NCI-H187 (cell line): Measurements from ENCODE around the gene KIF26B.
"Not testable (repeated sequence)": the region's sequence is repeated elsewhere in the genome, so short reads cannot be mapped to it uniquely, and the experiment has no call there.

Experiments
- DNase-seq, 2 experiments: peaks; one replicate each; lab custom pipeline; 2025; lab: John Stamatoyannopoulos, UW

The KIF26B gene

DNA sequence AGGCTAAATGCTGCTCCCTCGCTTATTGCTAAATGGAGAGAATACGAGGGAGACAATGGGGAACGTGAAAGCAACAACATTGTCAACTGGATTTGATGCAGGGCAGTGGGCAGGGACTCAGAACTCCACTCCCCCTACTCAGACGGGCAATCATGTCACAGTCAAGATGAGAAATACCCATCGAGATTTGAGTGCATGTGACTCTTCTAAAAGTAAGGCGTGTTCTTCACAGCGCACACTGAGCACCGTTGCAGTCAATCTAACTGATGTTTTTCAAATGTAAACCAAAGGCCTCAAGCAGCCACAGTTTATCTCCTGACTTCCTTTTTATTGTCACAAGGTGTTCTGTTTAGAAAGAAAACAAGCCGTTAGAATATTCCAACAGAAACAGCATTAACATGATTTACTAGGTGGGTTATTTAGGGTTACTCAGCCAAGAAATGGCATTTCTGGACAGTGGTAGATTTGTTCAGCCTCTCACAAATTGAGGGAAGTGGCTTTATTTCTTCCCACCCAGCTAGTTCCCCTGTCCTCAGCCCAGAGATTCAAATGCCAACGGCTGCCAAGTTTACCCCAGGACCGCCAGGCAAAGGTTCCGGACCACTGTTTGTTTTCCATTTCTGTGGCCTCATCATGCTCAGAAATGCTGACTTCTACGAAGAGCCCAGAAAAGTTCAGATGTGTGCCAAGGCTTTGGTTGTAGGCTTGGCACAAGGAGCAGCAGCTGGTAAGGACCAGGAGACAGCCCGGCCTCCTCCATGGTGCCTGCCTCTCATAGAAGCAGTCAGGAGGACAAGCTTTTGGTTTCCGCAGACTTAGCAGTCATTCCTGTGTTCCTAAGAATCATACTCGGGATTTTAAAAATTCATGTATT lies 171.4 kb downstream of the KIF26B start:
- no peak for DNase-seq

- no peak for DNase-seq
Measured at GRCh38 chr1:245327360-245327759, 172.6 kb downstream of the KIF26B start.

GRCh38 chr1:245327842-245328241 lies 173.1 kb downstream of the KIF26B start:
- DNase-seq = no peak

DNA sequence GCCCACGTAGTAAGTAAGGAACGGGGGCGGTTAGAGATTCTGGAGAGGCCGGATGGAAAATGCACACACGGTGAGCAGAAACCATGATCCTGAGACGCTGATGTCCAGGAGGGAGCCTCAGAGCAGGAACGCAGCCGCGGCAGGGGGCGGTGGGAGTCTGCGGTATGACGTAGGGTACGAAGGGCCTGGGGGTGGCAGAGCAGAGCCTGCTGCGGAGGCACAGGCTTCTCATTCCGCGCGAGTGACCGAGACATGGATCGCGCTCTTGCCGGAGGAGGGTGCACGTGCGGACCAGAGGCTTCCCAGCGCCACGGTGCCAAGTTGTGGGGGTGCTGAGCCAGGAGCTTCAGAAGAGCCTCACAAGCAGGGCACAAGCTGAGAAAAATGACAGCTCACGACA lies 176.2 kb downstream of the KIF26B start:
- DNase-seq = no peak

- DNase-seq = no peak
Measured at GRCh38 chr1:245332085-245332484, 177.3 kb downstream of the KIF26B start.

- DNase-seq = no peak
Measured at GRCh38 chr1:245332513-245332912, 177.7 kb downstream of the KIF26B start.

- no peak for DNase-seq
Measured at GRCh38 chr1:245334235-245334634, 179.4 kb downstream of the KIF26B start.

GRCh38 chr1:245334827-245335490 lies 180.2 kb downstream of the KIF26B start:
- DNase-seq = no peak

GRCh38 chr1:245335684-245336083 lies 180.9 kb downstream of the KIF26B start:
- not testable (repeated sequence) for DNase-seq

GRCh38 chr1:245336149-245336983 lies 181.6 kb downstream of the KIF26B start:
- no peak for DNase-seq

- DNase-seq = not testable (repeated sequence)
Measured at GRCh38 chr1:245336984-245337355, 182.2 kb downstream of the KIF26B start.

DNA sequence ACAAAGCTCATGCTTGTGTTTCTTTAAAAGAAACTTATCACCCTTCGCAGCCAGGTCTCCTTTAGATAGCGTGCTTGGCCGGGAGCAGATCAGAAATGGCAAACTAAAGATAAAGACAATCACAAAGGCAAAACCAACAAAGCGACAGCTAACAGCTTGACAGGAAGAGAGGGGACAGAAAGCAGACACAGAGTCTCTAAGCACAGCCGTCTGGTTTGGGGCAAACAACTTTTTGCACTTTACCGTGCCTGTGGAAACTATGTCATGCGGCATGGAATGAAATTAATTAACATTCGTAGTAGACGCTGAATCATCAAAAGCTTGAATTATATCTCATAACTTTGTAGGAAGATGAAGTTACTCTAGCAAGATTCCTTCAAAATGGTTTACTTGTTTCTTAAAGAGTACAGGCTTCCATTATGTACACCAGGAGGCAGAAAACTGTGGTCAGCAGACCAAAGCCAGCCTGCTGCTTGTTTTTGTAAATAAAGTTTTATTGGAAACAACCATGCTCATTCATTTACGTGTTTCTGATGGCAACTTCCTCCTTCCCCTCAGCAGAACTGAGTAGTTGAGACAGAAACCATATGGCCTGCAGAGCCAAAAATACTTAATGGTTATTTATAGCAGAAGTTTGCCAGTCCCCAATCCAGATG lies 183.2 kb downstream of the KIF26B start:
- DNase-seq = no peak

GRCh38 chr1:245338485-245338877 lies 183.7 kb downstream of the KIF26B start:
- DNase-seq = no peak

GRCh38 chr1:245341743-245342142 lies 187.0 kb downstream of the KIF26B start:
- DNase-seq = no peak

- DNase-seq = peak; percentile 29 to 39
Measured at GRCh38 chr1:245345191-245345884, 190.6 kb downstream of the KIF26B start.

GRCh38 chr1:245348626-245349025 lies 193.8 kb downstream of the KIF26B start:
- DNase-seq = no peak

- no peak for DNase-seq
Measured at GRCh38 chr1:245353411-245353810, 198.6 kb downstream of the KIF26B start.

- no peak for DNase-seq
Measured at GRCh38 chr1:245353915-245354775, 199.4 kb downstream of the KIF26B start.

GRCh38 chr1:245355851-245356630 lies 201.3 kb downstream of the KIF26B start:
- DNase-seq = not testable (repeated sequence)
